ENCODE results near the gene SERPINF2. TPM values are rescaled to one million over a fixed set of nuclear protein-coding genes. Genes with fewer than 3 reads are reported as not detected.
"Not testable (repeated sequence)": the region's sequence is repeated elsewhere in the genome, so short reads cannot be mapped to it uniquely, and the experiment has no call there.

Gene SERPINF2
- total RNA-seq, 1 donor from 2014 or later = 0.33 TPM

- Histone ChIP-seq H3K27ac (replicated peaks) (no peak overlapping the region), H3K4me3 (no peak overlapping the region), H3K36me3 (peaks cover 37% of the 10 kb centered on the region), H3K27me3 (ENCODE audit: low read depth) (no peaks in the 10 kb centered on the region), H3K4me1 (peaks cover 24% of the 10 kb centered on the region), H3K9me3 (replicated peaks) (no peaks in the 10 kb centered on the region)
- no peak for DNase-seq
- intact Hi-C loops (cut with micrococcal nuclease) = no loop called here
- no peak for TF ChIP-seq CTCF (IDR thresholded peaks at IDR 0.05; ENCODE audit: borderline replicate concordance)
Measured at GRCh38 chr17:1737531-1738291, 5.0 kb upstream of the SERPINF2 start.

GRCh38 chr17:1741899-1742298, 772 bp upstream of the SERPINF2 start:
- peaks cover 13% of the 10 kb centered on the region for H3K36me3 ChIP-seq
- H3K27me3 ChIP-seq (ENCODE audit: low read depth); intact Hi-C loops (cut with micrococcal nuclease); H3K9me3 ChIP-seq (replicated peaks); H3K4me3 ChIP-seq; DNase-seq; H3K27ac ChIP-seq (replicated peaks): not testable (repeated sequence)
- peaks cover 16% of the 10 kb centered on the region for H3K4me1 ChIP-seq

- H3K4me1 ChIP-seq = peaks cover 12% of the 10 kb centered on the region
- no peak overlapping the region for H3K4me3 ChIP-seq
- H3K27me3 ChIP-seq (ENCODE audit: low read depth) = no peaks in the 10 kb centered on the region
- DNase-seq = no peak
- intact Hi-C loops (cut with micrococcal nuclease) = no loop called here
- H3K9me3 ChIP-seq (replicated peaks) = no peaks in the 10 kb centered on the region
- no peak for TF ChIP-seq CTCF (IDR thresholded peaks at IDR 0.05; ENCODE audit: borderline replicate concordance)
- H3K27ac ChIP-seq (replicated peaks) = no peak overlapping the region
- H3K36me3 ChIP-seq = peaks cover 2% of the 10 kb centered on the region
Measured at GRCh38 chr17:1743088-1743439, 393 bp downstream of the SERPINF2 start.

- Histone ChIP-seq H3K27ac (replicated peaks) (peak overlapping the region; percentile 38), H3K9me3 (replicated peaks) (no peaks in the 10 kb centered on the region), H3K4me1 (peaks cover 10% of the 10 kb centered on the region), H3K27me3 (ENCODE audit: low read depth) (no peaks in the 10 kb centered on the region), H3K4me3 (no peak overlapping the region), H3K36me3 (no peaks in the 10 kb centered on the region)
- intact Hi-C loops (cut with micrococcal nuclease) = no loop called here
- TF ChIP-seq CTCF (IDR thresholded peaks at IDR 0.05; ENCODE audit: borderline replicate concordance) = no peak
- DNase-seq = no peak
Measured at GRCh38 chr17:1744551-1745512, 2.2 kb downstream of the SERPINF2 start.

GRCh38 chr17:1745513-1746020, 2.9 kb downstream of the SERPINF2 start:
- no peaks in the 10 kb centered on the region for H3K27me3 ChIP-seq (ENCODE audit: low read depth)

More at GRCh38 chr17:1745513-1746020, 2.9 kb downstream of the SERPINF2 start:
- Histone ChIP-seq H3K36me3 (no peaks in the 10 kb centered on the region), H3K4me3 (no peak overlapping the region), H3K27ac (replicated peaks) (no peak overlapping the region), H3K9me3 (replicated peaks) (no peaks in the 10 kb centered on the region), H3K4me1 (peaks cover 10% of the 10 kb centered on the region)
- no peak for DNase-seq
- intact Hi-C loops (cut with micrococcal nuclease) = no loop called here
- no peak for TF ChIP-seq CTCF (IDR thresholded peaks at IDR 0.05; ENCODE audit: borderline replicate concordance)
